GM12892 (cell line): ENCODE measurements around the gene ANKH.
"Not testable (repeated sequence)": the region's sequence is repeated elsewhere in the genome, so short reads cannot be mapped to it uniquely, and the experiment has no call there.

Experiments used
- DNase-seq: peaks from one replicate; pipeline ENCODE4 v3.0.0; 2011; ENCODE audit not compliant: insufficient read length
- FAIRE-seq: peaks from 2 replicates; lab custom pipeline; 2011; peaks lifted over from hg19 to GRCh38; lab: Jason Lieb, UNC
- POLR2A ChIP-seq: IDR thresholded peaks from 2 replicates; pipeline ENCODE4 v1.6.1; 2011; ENCODE audit warnings: low read depth, low read length, control low read depth
- POLR2AphosphoS5 ChIP-seq: IDR thresholded peaks from 2 replicates; pipeline ENCODE4 v1.6.1; 2011; ENCODE audit warnings: low read depth, low read length, control low read depth
- TAF1 ChIP-seq: IDR thresholded peaks from 2 replicates; pipeline ENCODE4 v1.6.1; 2011; ENCODE audit warnings: low read depth, mild to moderate bottlenecking, control low read depth, low read length, borderline replicate concordance

The ANKH gene

GRCh38 chr5:14834062-14834461, 37.5 kb downstream of the ANKH start:
- FAIRE-seq (no peak), DNase-seq (no peak)
- no peak for TF ChIP-seq POLR2A
- no peak for TF ChIP-seq POLR2AphosphoS5
- no peak for TF ChIP-seq TAF1

GRCh38 chr5:14831006-14831338, 40.6 kb downstream of the ANKH start:
- no peak for TF ChIP-seq TAF1
- no peak for TF ChIP-seq POLR2AphosphoS5
- no peak for TF ChIP-seq POLR2A
- FAIRE-seq (no peak), DNase-seq (no peak)

DNA sequence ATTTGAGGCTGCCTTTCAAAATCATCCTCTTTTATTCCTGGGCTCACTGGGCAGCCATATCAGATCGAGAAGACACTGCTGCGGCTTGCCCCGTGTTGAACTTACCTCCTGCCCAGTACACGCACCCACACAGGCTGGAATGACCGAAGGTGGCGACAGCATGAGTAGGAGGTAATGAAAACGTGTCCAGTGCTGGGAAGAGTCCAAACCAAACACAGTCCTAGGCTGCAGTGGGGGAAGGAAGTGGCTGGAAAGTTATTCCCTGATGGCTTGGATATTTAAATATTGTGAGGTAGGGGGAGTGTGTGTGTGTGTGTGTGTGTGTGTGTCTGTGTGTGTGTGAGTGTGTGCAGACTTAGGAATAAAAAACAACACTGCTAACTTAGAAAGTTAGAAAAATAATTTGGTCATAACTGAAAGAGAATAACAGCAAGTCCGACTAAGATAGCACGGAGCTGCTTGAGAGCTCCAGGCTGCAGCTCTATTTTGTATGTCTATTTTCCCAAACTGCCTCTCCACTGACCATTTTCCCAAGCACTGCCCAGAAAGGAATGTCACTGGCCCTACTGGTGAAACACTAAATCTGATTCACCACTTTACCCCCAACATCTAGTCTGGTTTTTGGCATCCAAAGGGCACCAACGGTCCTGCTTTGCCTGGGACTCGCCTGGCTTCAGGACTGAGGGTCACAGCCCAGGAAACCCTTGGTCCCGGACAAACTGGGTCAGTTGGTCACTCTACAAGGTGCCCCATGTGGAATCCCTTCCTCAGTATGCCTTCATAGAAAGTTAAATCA, 41.2 kb downstream of the ANKH start:
- FAIRE-seq: no peak
- DNase-seq: no peak
- TF ChIP-seq TAF1 (no peak), POLR2AphosphoS5 (no peak), POLR2A (no peak)

DNA sequence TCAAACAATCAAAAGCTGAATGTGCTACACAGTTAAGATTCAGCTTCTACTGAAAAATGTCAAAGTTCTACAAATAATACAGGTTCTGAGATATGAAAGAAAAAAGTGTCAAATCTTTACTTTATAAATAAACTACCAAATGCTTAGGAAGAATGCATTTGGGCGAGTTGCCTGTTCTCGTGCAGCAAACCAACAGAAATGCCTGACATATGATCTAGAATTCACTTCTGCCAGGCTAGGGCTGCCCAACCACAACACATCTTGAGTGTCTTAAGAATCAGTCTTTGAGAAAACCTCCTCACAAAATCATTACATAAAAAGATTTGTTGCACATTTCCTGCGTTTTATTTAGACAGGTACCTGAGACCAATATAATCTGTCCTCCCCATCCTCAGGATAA, 42.2 kb downstream of the ANKH start:
- TF ChIP-seq POLR2A: no peak
- DNase-seq (no peak), FAIRE-seq (no peak)

- FAIRE-seq (no peak), DNase-seq (no peak)
- no peak for TF ChIP-seq POLR2A
- TF ChIP-seq TAF1: no peak
- TF ChIP-seq POLR2AphosphoS5: no peak
Measured at GRCh38 chr5:14826714-14827113, 44.9 kb downstream of the ANKH start.

- no peak for TF ChIP-seq TAF1
- TF ChIP-seq POLR2A: no peak
- TF ChIP-seq POLR2AphosphoS5: no peak
- FAIRE-seq: no peak
- DNase-seq: no peak
Measured at GRCh38 chr5:14825977-14826376, 45.6 kb downstream of the ANKH start.

DNA sequence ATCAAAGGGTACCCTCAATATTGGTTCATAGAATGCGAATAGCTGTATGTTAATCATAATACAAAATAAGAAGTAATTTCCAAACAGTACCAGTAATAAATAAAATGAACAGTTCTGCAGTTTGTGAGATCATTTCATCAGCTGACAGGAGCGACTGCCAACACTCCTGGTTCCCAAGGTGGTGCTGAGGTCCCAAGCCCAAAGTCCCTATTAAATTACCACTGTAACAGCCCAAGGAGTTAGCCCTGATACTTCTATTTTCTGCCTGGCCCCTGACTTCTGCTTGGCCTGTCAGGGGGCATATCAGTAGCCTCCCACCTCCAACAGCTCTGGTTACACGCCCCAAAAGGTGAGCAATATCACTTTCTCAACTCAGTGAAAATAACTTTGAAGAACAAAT, 47.1 kb downstream of the ANKH start:
- FAIRE-seq: no peak

DNA sequence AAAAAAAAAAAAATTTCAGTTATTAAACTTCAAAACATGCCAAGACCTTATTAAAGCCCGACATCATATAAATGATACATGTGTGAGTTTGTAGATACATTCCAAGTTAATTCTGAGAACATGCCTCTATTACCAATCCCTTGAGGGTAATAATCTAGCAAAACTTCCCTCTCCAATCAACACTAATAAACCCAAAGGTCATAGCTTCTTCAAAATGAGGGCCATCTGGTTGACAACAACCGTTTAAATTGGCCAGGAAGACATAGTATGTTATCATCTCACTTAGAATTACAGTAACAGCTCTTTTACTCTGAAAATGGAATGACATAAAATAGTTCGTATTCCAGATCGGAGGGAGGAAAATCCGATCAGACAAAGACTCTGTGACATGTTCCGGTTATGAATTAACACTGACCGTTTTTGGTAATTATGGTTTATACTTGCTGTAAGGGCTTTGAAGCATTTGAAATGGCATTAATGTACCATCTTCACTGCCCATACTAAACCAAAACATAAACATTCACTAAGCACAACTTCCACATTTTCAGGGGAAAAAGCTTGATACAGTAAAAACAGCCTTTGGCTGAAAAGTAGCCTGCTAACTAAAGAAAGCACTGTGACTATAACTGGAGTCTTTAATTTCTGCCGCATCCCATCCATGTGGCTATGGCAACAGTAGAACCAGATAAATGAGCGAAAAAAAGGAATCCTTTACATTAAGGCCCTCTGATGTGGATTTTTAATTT, 50.3 kb downstream of the ANKH start:
- DNase-seq: no peak
- TF ChIP-seq POLR2AphosphoS5 (no peak), POLR2A (no peak), TAF1 (no peak)
- no peak for FAIRE-seq

More for the DNA sequence above, 47.1 kb downstream of the ANKH start:
- TF ChIP-seq POLR2A (no peak), POLR2AphosphoS5 (no peak), TAF1 (no peak)
- DNase-seq: no peak

- FAIRE-seq (no peak), DNase-seq (no peak)
- TF ChIP-seq POLR2A (no peak), TAF1 (no peak), POLR2AphosphoS5 (no peak)
Measured at GRCh38 chr5:14818931-14819790, 52.4 kb downstream of the ANKH start.

DNA sequence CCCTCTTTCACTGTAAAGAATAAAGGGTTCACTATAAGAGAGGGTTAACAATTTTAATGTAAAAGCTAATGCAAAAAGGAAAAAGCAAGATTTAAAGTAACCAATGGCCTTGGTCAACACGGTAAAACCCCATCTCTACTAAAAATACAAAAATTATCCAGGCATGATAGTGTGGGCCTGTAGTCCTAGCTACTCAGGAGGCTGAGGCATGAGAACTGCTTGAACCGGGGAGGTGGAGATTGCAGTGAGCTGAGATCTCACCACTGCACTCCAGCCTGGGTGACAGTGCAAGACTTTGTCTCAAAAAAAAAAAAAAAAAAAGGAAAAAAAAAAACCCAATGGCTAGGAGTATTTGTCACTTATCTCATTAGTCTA, 53.8 kb downstream of the ANKH start:
- not testable (repeated sequence) for FAIRE-seq

DNA sequence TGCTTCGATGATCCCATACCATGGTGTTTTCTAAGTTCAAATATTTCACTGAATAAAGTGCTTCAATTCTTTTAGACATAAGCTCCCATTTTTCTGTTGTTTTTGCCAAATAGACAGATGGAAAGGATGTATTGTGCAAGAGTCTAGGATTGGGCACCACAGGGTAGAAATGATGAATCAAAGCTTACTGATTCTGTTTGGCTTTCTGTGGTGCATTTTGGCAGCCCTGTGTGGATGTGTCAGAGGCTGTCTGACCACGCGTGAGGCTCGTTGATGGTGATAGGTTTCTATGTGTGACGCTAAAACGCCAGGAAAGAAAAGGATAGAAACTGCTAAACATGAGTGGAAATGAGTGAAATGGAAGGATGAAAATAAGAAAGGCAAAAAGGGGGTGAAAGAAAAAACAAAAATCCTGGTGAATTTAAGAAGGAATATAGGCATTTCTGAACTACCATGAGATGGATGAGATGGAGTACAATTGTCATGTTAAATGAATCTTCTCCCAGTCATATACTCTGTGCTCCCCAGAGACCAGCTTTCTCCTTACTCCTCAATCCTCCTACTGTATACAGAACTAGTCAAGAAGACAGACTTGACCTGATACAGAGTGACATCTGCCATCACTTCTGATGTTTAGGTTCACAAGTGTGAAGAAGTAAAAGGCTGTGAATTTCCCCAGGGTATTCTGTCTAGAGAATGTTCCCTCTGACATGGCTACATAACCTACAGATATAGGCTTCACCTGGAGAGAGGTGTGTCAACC, 54.4 kb downstream of the ANKH start:
- FAIRE-seq (no peak), DNase-seq (no peak)
- TF ChIP-seq POLR2A: no peak
- TF ChIP-seq TAF1: no peak
- no peak for TF ChIP-seq POLR2AphosphoS5

More for the DNA sequence above, 53.8 kb downstream of the ANKH start:
- DNase-seq: not testable (repeated sequence)
